ENCODE measurements around the gene NEIL1. TPM values are rescaled to one million over a fixed set of nuclear protein-coding genes. Genes with fewer than 3 reads are reported as not detected.

The NEIL1 gene
- total RNA-seq, 1 experiment from 2014 or later, result 41.4 TPM

DNA sequence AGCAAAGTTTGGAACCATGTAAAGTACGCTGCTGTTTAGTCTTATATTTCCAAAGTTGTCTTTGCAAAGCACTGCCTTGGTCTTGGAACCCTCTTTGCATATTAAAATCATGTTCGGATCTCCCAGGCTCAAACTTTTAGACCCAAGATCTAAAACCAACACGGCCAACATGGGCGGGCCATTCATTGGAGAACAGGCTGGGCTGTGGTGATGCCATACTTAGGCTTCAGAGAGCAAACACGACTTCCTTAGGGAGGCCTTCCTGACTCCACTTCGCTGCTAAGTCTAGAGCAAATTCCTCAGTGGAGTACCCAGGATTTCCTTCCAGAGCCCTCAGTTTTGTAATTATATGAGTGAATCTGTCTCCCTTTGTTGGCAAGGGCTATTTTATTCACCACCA is 18.0 kb downstream of the NEIL1 start:
- Histone ChIP-seq H3K27ac (ENCODE audit: low read depth, low read length) (no peak overlapping the region), H3K9me3 (ENCODE audit: control insufficient read depth in 1 of 2, insufficient read depth in 1 of 2, low read depth in 1 of 2, low read length in 2 of 2) (no peaks in the 10 kb centered on the region), H3K4me3 (replicated peaks in 1 of 2; ENCODE audit: low read depth in 1 of 2, low read length in 2 of 2) (no peak overlapping the region), H2AFZ (ENCODE audit: low read depth, low read length, poor library complexity, severe bottlenecking) (no peak overlapping the region), H3K4me1 (ENCODE audit: control insufficient read depth in 1 of 2, insufficient read depth in 2 of 2, low read length in 2 of 2) (peaks cover 11 to 21% of the 10 kb centered on the region in 2 experiments), H3K36me3 (ENCODE audit: control insufficient read depth in 1 of 2, insufficient read depth in 2 of 2, low read length in 2 of 2) (peaks cover 2 to 12% of the 10 kb centered on the region in 2 experiments; a peak in 1 of 4 replicates), H3K9ac (ENCODE audit: low read length) (no peak overlapping the region), H3K4me2 (ENCODE audit: low read length) (no peak overlapping the region), H3K27me3 (ENCODE audit: insufficient read depth, low read length) (no peaks in the 10 kb centered on the region), H4K20me1 (ENCODE audit: insufficient read depth) (no peaks in the 10 kb centered on the region), H3K79me2 (ENCODE audit: insufficient read depth, low read length) (peaks cover 4% of the 10 kb centered on the region; the same call in 1 of the 2 replicates), H3K9me2 (ENCODE audit: insufficient read depth) (no peaks in the 10 kb centered on the region)
- RAD21 ChIA-PET (ENCODE audit: low non-redundant PET in 1 of 2, low total read pairs in 2 of 2, uncharacterized antibody in 2 of 2, unreplicated experiment in 2 of 2), result no interaction called here
- BruUV-seq (replicated peaks), result no TSS peak
- ATAC-seq (no peak), DNase-seq (ENCODE audit: low read depth, low spot score) (no peak)
- POLR2A ChIA-PET, result no interaction called here
- CTCF ChIA-PET, result no interaction called here
- no peak for TF ChIP-seq POLR2AphosphoS5 (IDR thresholded peaks at IDR 0.05; ENCODE audit: low read depth, low read length)
- TF ChIP-seq RAD21 (IDR thresholded peaks at IDR 0.05; ENCODE audit: low read depth), result no peak
- no peak for TF ChIP-seq CBX3 (IDR thresholded peaks at IDR 0.05; ENCODE audit: low read depth)
- no peak for TF ChIP-seq ZNF274 (IDR thresholded peaks at IDR 0.05; ENCODE audit: low read depth, low read length)
- no peak for TF ChIP-seq SRF (IDR thresholded peaks at IDR 0.05; ENCODE audit: low read depth)
- no peak for TF ChIP-seq SP1 (IDR thresholded peaks at IDR 0.05; ENCODE audit: low read depth)
- TF ChIP-seq, protein P1, sequence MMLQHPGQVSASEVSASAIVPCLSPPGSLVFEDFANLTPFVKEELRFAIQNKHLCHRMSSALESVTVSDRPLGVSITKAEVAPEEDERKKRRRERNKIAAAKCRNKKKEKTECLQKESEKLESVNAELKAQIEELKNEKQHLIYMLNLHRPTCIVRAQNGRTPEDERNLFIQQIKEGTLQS (IDR thresholded peaks at IDR 0.05), result no peak
- no peak for TF ChIP-seq EZH2phosphoT487 (IDR thresholded peaks at IDR 0.05; ENCODE audit: borderline replicate concordance)
- TF ChIP-seq ZFX (IDR thresholded peaks at IDR 0.05), result no peak
- no peak for TF ChIP-seq FOSL1 (IDR thresholded peaks at IDR 0.05; ENCODE audit: low read depth)
- TF ChIP-seq CEBPB (IDR thresholded peaks at IDR 0.05; ENCODE audit: low read depth), result no peak
- TF ChIP-seq TCF7L2 (IDR thresholded peaks at IDR 0.05; ENCODE audit: borderline replicate concordance, extremely low read depth, insufficient read depth, insufficient read length), result no peak
- TF ChIP-seq, protein P2, sequence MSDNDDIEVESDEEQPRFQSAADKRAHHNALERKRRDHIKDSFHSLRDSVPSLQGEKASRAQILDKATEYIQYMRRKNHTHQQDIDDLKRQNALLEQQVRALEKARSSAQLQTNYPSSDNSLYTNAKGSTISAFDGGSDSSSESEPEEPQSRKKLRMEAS (IDR thresholded peaks at IDR 0.05), result no peak
- TF ChIP-seq YY1 (IDR thresholded peaks at IDR 0.05; ENCODE audit: extremely low read depth, insufficient replicate concordance, low read depth, low read length), result no peak
- intact Hi-C loops (cut with micrococcal nuclease), result loop anchor here (5.0 kb wide), 2 partner anchors 262 to 302 kb away; partner anchors contain the start of gene SNUPN
